Esophagus squamous epithelium (tissue), 4 donors: Measurements from ENCODE around the gene TMED1.
A peak's percentile ranks its signal among the peaks of the same experiment; 100 is the strongest.

Experiments used
- CTCF ChIP-seq, 6 experiments: fragments of 450-650 bp in 4 of 6; fragments of 200-600 bp in 2 of 6; sonication (generic) in 2 of 6; IDR thresholded peaks; one replicate each; pipeline ENCODE4 v1.5.1; 2016 to 2019; ENCODE audit warnings: antibody characterized with exemption in 6 of 6, mild to moderate bottlenecking in 4 of 6, moderate library complexity in 4 of 6
- POLR2A ChIP-seq, 4 donors: fragments of 450-650 bp; IDR thresholded peaks; one replicate each; pipeline ENCODE4 v1.6.1; 2017; ENCODE audit warnings: antibody characterized with exemption in 4 of 4, mild to moderate bottlenecking in 4 of 4, moderate library complexity in 3 of 4

- TF ChIP-seq CTCF (IDR thresholded peaks at IDR 0.05) (peak in 1 of 6 experiments; percentile 30), POLR2A (IDR thresholded peaks at IDR 0.05) (no peak)
Observed at GRCh38 chr19:10820173-10820572, 15.8 kb downstream of the TMED1 start.
